Keratinocyte (primary cell): ENCODE results near the gene ZFR2.

ENCODE experiments used
- EZH2 ChIP-seq: IDR thresholded peaks from one replicate; pipeline ENCODE4 v1.6.1; 2012; ENCODE audit warnings: inconsistent platforms, mild to moderate bottlenecking, low read length, moderate library complexity
- TF ChIP-seq, protein P1 (sequence below), 3 experiments: IDR thresholded peaks in 1 of 3; conservative IDR thresholded peaks in 1 of 3; optimal IDR thresholded peaks in 1 of 3; 2 replicates in 2 of 3; 3 replicates in 1 of 3; pipeline versions ENCODE3 to v1.5.1; 2011; ENCODE audit warnings: low read length in 3 of 3, mild to moderate bottlenecking in 3 of 3, moderate library complexity in 2 of 3, control low read depth in 1 of 3, inconsistent platforms in 1 of 3; ENCODE audit not compliant: insufficient read depth in 2 of 3; ENCODE audit errors: extremely low read depth in 1 of 3

DNA sequence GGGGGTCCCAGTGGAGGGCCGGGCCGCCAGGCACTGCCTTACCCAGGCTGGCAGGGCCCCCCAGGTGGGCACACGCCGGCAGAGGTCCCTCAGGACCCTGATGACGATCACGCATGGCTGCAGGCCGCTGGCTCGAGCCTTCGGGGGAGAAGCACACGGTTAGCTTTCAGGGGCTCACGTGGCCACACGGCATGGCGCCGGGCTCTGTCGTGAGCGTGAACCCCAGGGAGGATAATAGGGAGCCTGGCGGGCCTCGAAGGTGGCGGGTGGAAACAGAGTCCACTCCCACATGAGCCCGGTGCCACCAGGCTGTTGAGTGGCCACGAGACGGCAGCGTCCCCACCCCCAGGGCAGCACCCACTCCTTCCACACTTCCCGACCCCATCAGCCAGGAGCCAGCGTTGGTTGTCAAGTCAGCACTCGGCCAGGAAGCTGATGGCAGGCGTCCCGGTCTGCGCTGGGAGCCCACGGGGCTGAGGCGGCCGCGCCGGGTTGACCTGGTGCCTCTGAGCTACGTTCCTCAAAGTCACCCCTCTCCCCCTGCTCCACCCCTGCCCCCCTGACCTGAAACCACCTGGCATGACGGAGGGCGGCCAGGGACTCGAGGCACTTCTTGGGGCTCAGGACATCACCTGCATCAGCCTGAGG is 58.0 kb downstream of the ZFR2 start:
- TF ChIP-seq, protein P1, sequence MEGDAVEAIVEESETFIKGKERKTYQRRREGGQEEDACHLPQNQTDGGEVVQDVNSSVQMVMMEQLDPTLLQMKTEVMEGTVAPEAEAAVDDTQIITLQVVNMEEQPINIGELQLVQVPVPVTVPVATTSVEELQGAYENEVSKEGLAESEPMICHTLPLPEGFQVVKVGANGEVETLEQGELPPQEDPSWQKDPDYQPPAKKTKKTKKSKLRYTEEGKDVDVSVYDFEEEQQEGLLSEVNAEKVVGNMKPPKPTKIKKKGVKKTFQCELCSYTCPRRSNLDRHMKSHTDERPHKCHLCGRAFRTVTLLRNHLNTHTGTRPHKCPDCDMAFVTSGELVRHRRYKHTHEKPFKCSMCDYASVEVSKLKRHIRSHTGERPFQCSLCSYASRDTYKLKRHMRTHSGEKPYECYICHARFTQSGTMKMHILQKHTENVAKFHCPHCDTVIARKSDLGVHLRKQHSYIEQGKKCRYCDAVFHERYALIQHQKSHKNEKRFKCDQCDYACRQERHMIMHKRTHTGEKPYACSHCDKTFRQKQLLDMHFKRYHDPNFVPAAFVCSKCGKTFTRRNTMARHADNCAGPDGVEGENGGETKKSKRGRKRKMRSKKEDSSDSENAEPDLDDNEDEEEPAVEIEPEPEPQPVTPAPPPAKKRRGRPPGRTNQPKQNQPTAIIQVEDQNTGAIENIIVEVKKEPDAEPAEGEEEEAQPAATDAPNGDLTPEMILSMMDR (optimal IDR thresholded peaks at IDR 0.05 in 1 of 3, IDR thresholded peaks at IDR 0.05 in 1 of 3, conservative IDR thresholded peaks at IDR 0.05 in 1 of 3; ENCODE audit: extremely low read depth in 1 of 3, insufficient read depth in 2 of 3, low read length in 3 of 3), result no peak
- TF ChIP-seq EZH2, result no peak
